GM19468 (cell line): ENCODE measurements around the gene CORO1C.
"Not testable (repeated sequence)": the region's sequence is repeated elsewhere in the genome, so short reads cannot be mapped to it uniquely, and the experiment has no call there.

Experiments used
- ATAC-seq: cut with Tn5 transposase; IDR thresholded peaks from one replicate; pipeline ENCODE4 v1.9.1; 2021; ENCODE audit warnings: mild to moderate bottlenecking, moderate library complexity, moderate number of reproducible peaks; ENCODE audit not compliant: unreplicated experiment; ENCODE audit errors: extremely low read depth

Gene CORO1C

DNA sequence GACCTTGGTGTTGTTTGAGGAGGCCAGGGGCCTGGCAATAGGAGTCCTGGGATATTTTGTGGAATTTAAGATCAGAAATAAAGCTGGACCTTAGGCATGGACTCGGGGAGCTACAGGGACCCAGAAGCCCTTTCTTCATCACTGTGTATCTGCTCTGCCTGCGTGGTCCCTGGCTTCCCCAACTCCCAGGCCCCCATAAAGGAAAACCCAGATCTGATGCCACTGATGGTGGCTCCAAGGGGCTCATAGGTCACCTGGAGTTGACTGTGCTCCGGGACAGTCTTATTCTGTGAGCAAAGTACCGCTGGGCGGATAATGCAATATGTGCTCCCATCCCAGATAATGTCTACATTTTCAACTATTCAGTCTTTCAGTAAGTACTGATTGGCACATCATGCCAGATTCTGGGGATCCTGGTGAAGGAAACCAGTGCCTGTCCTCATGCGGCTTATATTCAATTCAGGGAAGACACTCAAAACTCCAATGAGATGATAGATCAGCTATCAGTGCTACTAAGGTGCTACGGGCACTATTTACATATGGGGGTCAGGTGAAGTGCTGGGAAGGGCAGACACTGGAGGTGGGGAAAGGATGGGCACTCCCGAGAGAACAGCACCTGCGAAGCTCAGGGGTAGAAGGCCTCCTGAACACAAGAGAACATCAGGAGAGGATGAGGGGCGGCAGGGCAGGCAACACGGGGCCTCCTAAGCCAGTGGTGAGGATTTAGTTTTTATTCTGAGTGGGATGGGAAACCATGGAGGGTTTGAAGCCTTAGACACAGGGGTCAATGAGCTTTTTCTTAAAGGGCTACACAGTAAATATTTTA is 92.1 kb downstream of the CORO1C start:
- ATAC-seq: no peak

DNA sequence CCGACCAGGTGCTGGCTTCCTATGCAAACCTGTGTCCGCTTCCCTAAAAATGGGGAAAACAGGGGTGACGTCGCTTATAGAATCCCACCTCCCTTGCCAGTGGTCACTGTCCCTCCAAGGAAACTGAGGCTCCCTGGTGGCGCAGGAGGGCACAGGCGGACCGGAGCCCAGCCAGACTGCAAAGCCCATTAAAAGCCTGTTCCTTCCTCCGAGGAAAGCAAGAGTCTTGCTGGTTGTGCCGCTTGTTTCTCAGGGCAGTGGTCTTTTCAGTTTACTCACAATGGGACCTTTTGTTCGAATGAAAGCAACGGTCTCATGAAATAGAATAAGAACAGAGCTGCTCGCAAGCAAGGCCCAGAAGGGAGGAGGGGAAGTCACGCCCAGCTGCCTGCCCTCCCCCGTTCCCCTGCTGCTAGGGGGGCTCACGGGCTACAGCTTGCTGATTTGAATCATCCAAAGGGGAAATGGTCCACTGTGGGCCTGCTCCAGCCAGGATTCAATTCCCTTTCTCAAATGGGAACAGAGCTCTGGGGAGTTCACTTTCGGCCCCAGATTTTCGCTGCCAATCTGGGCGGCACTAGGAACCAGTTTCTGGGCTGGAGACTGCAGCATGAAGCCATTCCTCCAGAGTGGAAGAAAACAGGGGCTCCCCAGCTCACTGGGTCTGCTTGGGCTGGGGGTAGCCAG is 93.0 kb downstream of the CORO1C start:
- ATAC-seq: no peak

DNA sequence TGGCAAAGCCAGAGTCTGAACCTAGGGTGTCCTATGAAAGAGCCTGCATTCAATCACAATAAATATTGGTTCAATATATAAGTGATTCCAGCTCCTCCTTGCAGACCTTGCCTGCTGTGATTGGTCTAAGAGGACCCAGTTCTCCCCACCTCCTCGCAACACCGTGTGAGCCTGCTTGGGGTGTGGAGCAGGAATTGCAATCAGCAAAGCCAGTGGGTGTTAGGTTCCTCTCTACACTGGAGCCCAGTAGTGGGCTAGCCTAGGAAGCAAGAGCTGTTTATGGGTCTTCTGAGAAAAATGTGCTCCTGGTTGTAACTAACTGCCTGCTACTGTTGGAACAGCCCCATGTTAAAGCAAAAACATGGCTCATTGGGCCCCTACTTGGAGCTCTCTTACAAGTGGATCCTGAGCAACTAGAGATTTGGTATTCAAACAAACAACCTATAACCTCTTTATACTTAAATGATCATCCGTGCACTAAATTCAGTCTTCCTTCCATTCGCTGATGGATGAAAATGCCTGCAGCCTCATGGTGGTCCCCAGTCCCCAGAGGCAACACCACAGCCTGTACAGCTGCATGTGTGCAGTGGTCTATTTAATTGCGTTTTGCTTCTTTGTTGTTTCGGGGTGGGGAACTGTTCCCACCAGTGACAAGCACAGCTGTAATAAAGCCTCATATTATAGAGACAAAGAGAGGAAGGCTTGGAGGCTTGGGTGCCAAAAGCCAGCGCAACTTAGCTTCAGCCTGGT is 93.9 kb downstream of the CORO1C start:
- no peak for ATAC-seq

DNA sequence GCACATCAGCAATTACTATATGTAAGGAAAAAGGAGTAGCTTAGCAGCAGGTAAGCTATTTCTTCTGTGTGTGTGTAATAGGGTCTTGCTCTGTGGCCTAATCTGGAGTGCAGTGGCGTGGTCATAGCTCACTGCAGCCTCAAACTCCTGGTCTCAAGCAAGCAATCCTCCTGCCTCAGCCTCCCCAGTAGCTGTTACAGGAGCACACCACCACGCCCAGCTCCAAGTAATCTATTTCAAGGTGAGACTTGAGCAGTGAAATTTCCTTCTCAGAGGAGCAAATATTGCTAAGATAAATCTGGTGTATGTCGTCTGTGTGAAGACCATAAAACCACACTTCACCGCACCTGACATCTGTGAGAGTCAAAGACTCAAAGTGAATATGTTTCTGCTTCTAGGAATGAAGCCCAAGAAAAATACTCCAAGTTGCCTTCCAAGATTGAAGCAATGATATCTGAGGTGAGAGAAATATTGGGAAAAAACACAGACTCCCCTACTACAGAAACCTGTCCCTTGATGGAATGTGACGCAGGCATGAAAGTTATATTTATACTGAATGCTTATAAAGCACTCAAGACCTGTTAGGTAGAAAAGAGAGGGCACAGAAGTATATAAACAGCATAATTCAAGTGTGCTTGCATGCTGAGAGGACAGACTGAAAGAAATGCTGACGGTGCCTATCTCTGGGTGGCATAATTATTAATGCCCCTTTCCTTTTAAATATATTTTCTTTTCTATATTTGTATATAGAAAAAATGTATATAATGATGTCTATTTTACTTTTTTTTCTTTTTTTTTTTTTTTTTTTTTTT is 95.1 kb downstream of the CORO1C start:
- ATAC-seq: no peak

DNA sequence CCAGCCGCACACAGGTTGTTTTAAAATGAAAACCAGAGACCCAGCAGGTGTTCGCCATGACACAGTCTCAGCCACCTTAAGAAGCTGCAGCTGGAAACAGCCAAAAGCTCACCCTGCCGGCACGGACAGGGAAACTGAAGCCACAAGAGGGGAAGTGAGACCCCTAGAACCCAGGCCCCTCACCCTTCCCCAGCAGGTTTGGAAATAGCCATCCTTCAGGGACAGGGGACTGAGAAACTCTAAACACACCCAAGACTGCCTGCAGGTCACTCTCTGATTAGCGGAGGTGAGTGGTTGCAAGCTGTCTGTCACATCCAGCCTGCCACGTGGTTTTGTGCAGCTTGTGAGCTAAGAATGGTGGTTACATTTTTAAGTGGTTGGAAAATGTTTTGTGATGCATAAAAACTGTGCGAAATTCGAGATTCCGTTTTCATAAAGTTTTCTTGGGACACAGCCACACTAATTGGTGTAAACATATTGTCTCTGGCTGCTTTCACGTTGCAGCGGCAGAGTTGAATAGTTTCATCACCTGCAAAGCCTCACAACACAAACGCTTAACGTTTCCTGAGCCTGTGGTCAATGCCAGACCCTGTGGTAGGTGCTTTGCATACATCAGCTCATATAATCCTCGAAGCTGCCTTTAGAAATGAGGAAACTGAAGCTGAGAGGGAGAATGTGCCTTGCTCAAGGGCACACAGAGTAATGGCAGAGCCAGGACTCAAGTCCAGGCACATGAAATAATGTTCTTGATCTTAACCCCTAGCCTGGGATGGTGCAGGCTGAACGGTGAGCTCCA is 95.9 kb downstream of the CORO1C start:
- peak; percentile 37 for ATAC-seq

DNA sequence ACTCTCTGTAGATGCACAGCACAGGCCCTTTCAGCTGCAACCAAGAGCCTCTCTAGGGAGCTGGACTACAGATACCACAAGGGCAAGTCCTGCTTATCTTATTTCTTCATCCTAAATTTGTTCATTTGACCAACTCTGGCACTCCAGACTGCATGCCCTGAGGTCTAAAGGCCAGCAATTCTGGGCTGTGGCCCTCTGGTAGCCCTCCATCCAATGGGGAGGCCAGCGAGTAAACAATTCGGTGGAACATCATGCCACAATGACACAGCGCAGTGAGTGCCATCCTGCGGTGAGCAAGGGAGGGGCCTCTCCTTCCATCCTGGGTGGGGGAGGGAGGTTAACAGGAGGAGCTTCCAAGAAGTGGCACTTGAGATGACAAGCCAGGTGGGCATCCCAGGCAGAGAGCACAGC is 97.0 kb downstream of the CORO1C start:
- ATAC-seq: no peak

DNA sequence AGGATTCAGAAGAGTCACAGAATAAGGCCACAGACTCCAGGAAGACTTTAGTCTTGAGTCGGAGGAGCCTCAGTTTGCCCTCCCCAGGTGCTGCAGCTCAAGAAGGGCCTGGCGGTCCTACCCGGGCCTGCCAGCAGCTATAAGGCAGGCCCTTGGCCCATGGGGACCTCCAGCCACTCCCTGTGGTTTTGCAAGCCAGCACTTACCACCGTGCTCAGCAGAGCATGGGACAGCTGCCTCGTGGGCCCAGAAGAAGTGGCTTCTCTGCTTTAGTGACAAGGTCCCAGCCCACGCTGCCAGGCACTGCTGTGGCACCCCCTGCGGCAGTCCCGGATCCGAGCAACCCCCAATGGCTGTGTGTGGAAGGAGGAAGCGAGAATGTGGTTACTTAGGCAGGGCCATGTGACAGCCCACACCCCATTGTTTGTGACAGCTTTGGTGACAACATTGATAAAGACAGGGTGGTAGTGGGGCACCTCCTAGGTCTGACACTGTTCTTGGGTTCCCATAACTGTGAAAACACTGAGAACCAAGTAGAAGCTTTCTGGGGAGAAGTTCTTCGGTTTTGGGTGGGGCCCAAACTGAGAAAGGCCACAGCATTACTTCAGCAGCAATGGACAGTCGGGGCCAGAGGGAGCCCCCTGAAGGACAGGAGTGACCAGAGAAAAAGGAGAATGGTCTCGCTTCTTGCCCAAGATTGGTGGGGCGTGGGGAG is 97.6 kb downstream of the CORO1C start, which contains the start of gene SELPLG:
SELPLG (minus strand) TSS at position 361 of the 715 bp plus-strand sequence. CDS start 9,587 bp downstream, outside the sequence.
- ATAC-seq: peak; percentile 35

DNA sequence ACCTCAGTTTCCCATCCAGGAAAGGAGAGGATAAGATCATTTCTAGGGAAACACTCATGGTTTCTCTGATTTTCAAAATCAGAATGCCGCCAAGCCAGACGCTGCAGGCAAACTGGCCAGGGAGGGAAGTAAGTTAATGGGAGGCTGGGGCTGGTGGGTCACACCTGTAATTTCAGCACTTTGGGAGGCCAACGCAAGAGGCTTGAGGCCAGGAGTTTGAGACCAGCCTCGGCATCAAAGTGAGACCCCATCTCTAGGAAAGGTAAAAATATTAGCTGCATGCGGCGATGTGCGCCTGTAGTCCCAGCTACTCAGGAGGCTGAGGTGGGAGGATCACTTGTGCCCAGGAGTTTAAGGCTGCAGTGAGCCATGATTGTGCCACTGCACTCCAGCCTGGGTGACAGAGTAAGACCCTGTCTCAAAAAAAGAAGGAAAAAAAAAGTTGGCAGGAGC is 98.2 kb downstream of the CORO1C start:
- no peak for ATAC-seq

DNA sequence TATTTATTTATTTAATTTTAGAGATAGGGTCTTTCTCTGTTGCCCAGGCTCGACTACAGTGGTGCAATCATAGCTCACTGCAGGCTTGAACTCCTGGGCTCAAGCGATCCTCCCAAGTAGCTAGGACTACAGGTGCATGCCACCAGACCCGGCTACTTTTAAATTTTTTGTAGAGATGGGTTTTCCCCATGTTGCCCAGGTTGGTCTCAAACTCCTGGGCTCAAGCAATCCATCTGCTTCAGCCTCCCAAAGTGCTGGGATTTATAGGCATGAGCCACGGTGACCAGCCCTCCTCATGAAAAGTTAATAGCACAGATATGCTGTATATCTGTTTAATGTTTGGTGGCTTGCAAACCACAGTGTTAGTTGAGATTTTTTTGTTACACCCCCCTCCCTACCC is 100.1 kb downstream of the CORO1C start:
- ATAC-seq: not testable (repeated sequence)

DNA sequence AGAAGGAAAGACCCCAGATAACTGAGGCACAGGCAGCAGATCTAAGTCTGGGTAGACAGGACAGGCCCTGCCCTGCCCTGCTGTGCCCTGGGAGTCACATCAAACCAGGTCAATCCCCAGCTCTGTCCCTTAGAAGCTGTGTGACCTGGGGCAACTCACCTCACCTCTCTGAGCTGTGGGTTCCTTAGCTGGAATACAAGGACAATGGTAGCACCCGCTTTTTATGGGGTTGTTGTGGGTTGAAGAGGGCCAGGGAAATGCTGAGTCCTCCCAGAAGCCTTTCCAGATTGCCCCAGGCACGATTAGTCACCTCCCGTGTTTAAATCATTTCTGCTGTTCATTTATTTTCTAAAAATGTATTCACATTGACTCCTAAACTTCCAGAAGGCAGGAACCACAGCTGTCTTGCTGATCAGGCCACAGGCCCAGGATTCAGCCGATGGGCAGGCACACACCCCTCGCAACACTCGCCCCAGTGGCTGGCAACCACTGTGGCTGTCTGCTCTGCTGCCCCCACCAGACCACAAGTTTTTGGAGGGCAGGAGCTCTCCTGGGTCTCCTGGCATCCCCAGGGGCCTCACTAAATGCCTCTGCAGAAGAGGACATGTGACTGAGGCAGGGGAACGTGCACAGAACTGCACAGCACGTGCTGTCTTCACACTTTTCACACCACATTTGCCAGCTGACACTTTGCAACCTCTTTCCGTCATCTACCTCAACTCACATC is 100.7 kb downstream of the CORO1C start:
- no peak for ATAC-seq

DNA sequence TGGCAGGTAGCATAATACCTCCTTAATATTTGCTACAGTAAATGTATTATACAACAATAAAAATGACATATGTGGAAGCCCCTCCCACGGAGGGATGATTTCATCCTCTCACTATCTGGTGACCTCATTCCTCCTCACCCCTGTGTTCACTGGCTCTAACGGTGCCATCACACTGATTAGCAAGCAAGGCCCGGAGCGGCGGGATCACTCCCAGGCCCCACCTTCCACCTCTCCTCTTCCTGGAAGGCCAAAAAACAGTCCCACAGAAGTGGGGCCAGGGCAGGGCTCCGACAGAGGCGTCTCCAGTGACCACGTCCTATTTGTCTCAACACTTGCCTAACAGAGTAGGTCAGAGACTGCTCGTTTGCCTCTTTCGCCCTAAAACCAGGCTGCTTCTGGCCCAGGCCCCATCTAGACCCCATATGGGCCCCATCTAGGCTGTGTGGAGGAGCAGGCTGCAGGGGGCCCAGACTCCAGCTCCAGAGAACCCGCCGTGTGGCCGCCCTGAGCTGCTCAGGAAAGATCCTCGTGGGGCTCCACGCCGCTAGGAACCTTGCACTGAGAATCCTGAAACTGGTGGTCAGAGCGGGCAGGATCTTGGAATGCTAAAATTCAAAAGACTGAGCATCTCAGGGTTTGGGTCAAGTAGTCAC is 101.4 kb downstream of the CORO1C start:
- no peak for ATAC-seq

DNA sequence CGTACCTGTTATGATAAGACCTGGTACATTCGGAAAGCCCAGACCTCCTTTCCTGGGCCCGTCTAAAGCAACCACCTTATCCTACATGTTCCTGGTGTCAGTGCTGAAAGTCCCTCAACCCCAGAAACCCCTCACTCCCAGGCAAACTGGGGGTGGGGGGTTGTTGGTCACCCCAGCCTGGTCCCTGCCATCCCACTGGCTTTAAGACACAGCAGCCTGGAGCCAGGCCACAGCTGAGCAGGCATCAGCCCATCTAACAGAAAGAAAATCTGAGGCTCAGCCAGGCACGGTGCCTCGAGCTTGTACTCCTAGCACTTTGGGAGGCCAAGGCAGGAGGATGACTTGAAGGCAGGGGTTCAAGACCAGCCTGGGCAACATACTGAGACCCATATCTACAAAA is 102.2 kb downstream of the CORO1C start:
- no peak for ATAC-seq

DNA sequence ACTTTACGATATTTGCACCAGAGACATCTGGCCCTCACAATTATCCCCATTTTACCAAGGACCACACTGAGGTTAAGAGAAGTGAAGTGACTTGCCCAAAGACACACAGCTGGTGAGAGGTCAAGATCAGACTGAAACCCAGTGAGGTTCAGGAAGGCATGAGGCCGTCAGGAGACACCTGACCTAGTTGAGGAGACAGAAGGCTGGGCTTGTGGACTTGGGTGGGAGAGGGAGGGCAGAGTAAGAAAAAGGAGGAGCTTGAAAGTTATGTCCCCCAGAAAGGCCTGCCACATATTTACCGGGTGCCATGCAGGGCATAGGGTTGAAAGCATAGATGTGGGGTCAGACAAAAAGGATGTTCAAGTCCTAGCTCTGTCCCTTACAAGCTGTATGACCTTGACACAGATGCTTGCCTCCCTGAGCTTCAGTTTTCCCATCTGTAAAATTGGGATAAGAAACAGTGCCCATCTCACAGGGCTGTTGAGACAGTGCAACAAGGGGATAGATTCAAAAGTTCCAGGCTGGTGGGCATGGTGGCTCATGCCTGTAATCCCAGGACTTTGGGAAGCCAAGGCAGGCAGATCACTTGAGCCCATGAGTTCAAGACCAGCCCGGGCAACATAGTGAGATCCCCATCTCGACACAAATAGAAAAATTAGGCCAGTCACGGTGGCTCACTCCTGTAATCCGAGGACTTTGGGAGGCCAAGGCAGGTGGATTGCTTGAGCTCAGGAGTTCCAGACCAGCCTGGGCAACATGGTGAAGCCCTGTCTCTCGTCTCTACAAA is 104.0 kb downstream of the CORO1C start:
- ATAC-seq: no peak

DNA sequence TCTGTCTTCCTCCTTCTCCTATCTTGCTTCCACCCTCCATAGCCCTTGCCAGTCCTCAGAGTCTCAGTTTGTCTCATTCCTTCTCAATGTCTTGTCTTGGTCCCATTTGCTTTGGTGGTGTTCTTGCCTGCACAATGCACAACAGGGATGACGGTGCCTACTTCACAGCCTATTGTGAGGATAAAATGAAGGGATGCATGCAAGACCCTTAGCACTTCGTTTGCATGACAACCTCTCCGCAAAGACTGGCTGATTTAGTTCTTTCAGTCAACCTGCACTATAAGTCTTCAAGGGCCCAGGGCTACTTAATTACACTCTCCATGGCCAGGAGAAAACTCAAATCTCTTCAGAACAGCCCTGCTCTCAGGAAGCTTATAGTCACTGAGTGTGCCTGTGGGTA is 106.1 kb downstream of the CORO1C start:
- ATAC-seq: no peak

DNA sequence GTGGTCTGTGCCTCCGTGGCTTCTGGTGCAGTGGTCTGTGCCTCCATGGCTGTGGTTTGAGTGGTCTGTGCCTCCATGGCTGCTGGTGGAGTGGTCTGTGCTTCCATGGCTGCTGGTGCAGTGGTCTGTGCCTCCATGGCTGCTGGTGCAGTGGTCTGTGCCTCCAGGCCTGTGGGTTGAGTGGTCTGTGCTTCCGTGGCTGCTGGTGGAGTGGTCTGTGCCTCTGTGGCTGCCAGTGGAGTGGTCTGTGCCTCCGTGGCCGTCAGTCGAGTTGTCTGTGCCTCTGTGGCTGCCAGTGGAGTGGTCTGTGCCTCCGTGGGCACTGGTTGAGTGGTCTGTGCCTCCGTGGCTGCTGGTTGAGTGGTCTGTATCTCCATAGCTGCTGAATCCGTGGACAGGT is 107.7 kb downstream of the CORO1C start:
- no peak for ATAC-seq

DNA sequence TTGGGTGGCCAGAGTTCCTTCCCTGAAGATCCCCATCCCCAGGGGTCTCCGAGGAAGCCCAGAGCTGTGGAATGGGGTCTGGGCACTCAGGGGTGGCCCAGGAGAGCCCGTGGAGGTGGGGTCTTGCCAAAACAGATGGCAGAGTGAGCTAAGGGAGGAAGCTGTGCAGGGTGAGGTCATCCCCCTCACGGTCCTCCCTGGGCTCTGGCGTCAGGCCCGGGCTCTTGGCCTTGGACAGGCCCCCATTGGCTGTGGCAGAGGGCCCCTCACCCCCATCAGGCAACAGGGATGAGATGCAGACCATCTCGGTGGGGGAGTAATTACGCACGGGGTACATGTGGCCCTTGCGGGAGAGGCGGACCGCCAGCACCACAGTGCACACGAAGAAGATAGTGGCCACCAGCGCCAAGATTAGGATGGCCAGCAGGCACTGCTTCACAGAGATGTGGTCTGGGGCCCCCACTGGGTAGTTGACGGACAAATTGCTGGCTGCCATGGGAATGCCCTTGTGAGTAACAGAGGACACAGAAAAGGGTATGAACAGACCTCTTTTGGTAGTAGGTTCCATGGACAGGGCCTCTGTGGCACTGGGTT is 108.3 kb downstream of the CORO1C start:
- ATAC-seq: no peak
